GM12892 (cell line): ENCODE results near the gene SBK2.

ENCODE experiments used
- POLR2A ChIP-seq: IDR thresholded peaks from 2 replicates; pipeline ENCODE4 v1.6.1; 2011; ENCODE audit warnings: low read depth, low read length, control low read depth
- POLR2AphosphoS5 ChIP-seq: IDR thresholded peaks from 2 replicates; pipeline ENCODE4 v1.6.1; 2011; ENCODE audit warnings: low read depth, low read length, control low read depth
- TAF1 ChIP-seq: IDR thresholded peaks from 2 replicates; pipeline ENCODE4 v1.6.1; 2011; ENCODE audit warnings: low read depth, mild to moderate bottlenecking, control low read depth, low read length, borderline replicate concordance

DNA sequence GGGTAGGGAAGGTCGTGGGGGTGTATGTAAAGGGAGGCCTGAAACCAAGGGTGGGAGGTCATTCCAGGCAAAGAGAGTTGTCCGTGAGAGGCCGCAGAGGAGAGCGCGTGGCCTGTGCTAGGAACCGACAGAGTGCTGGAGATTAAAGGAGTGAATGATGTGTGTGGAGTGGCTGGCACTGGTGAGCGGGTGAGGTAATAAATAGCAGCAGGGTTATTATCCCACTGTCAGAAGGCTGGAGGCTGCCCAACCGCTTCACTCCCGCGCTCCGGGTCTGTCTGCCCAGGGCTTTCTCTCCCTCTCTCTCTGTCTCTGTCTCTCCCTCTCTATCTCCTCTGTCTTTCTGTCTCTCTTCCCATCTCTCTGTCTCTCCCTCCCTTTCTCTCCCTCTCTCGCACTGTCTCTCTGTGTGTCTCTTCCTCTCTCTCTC lies 26.3 kb upstream of the SBK2 start:
- TF ChIP-seq POLR2AphosphoS5, result no peak
- no peak for TF ChIP-seq TAF1
- no peak for TF ChIP-seq POLR2A
